Liver (tissue), 9 donors: ENCODE results near the gene KLHL30. TPM values are rescaled to one million over a fixed set of nuclear protein-coding genes. Genes with fewer than 3 reads are reported as not detected.

Experiments
- DNase-seq: peaks from one replicate; pipeline ENCODE4 v3.0.0-alpha.2; 2017; ENCODE audit warnings: low spot score
- H3K27ac ChIP-seq, 2 donors: one replicate each; pipeline ENCODE4 v1.7.0; 2013; ENCODE audit warnings: inconsistent platforms in 2 of 2, low read length in 2 of 2, control low read depth in 1 of 2, low read depth in 1 of 2, mild to moderate bottlenecking in 1 of 2
- H3K27me3 ChIP-seq, 4 donors: one replicate each; pipeline versions ENCODE4 v1.6.1 to v1.7.0; 2013; ENCODE audit warnings: low read length in 3 of 4, inconsistent platforms in 1 of 4, mild to moderate bottlenecking in 1 of 4, moderate library complexity in 1 of 4; ENCODE audit not compliant: control insufficient read depth in 4 of 4, insufficient read depth in 4 of 4
- H3K36me3 ChIP-seq, 4 donors: one replicate each; pipeline versions ENCODE4 v1.6.1 to v1.7.0; 2013; ENCODE audit warnings: low read length in 3 of 4, mild to moderate bottlenecking in 3 of 4, low read depth in 1 of 4, moderate library complexity in 1 of 4; ENCODE audit not compliant: control insufficient read depth in 4 of 4, insufficient read depth in 3 of 4
- H3K4me1 ChIP-seq, 4 donors: one replicate each; pipeline versions ENCODE4 v1.6.1 to v1.7.0; 2013; ENCODE audit warnings: low read length in 3 of 4, mild to moderate bottlenecking in 3 of 4, moderate library complexity in 1 of 4; ENCODE audit not compliant: control insufficient read depth in 4 of 4, insufficient read depth in 4 of 4
- H3K4me3 ChIP-seq, 3 donors: one replicate each; pipeline versions ENCODE4 v1.6.1 to v1.7.0; 2013; ENCODE audit warnings: low read length in 3 of 3, control low read depth in 1 of 3, low read depth in 1 of 3, mild to moderate bottlenecking in 1 of 3
- H3K9ac ChIP-seq, 2 donors: one replicate each; pipeline ENCODE4 v1.7.0; 2013; ENCODE audit warnings: low read length in 2 of 2, mild to moderate bottlenecking in 2 of 2, moderate library complexity in 2 of 2, control low read depth in 1 of 2, low read depth in 1 of 2
- H3K9me3 ChIP-seq, 4 donors: one replicate each; pipeline versions ENCODE4 v1.6.1 to v1.7.0; 2013; ENCODE audit warnings: low read length in 3 of 4; ENCODE audit not compliant: control insufficient read depth in 4 of 4
- CTCF ChIP-seq: fragments of 150-350 bp; IDR thresholded peaks from 2 replicates; pipeline ENCODE4 v1.5.1; 2017; ENCODE audit warnings: improper control_type of control experiment, low read depth, low read length; ENCODE audit not compliant: missing input control
- EGR1 ChIP-seq, 2 donors: IDR thresholded peaks; 2 replicates each; pipeline ENCODE4 v1.6.1; 2016 to 2018; ENCODE audit warnings: antibody characterized with exemption in 2 of 2, low read depth in 2 of 2
- FOXA1 ChIP-seq: IDR thresholded peaks from 2 replicates; pipeline ENCODE4 v1.6.1; 2016; ENCODE audit warnings: antibody characterized with exemption
- FOXA2 ChIP-seq: IDR thresholded peaks from 2 replicates; pipeline ENCODE4 v1.6.1; 2016; ENCODE audit warnings: antibody characterized with exemption
- GABPA ChIP-seq, 2 donors: IDR thresholded peaks in 1 of 2; conservative IDR thresholded peaks in 1 of 2; 2 replicates each; pipeline ENCODE4 v1.6.1; 2016; ENCODE audit warnings: antibody characterized with exemption in 2 of 2, mild to moderate bottlenecking in 1 of 2, moderate library complexity in 1 of 2
- HNF4A ChIP-seq, 2 donors: conservative IDR thresholded peaks; 2 replicates each; pipeline ENCODE4 v1.6.1; 2016; ENCODE audit warnings: antibody characterized with exemption in 2 of 2, mild to moderate bottlenecking in 2 of 2
- HNF4G ChIP-seq: IDR thresholded peaks from 2 replicates; pipeline ENCODE4 v1.6.1; 2016; ENCODE audit warnings: antibody characterized with exemption
- JUND ChIP-seq, 2 donors: IDR thresholded peaks; 2 replicates each; pipeline ENCODE4 v1.6.1; 2016; ENCODE audit warnings: antibody characterized with exemption in 2 of 2
- MAX ChIP-seq: IDR thresholded peaks from 2 replicates; pipeline ENCODE4 v1.6.1; 2016; ENCODE audit warnings: antibody characterized with exemption
- NR2F2 ChIP-seq: IDR thresholded peaks from 2 replicates; pipeline ENCODE4 v1.6.1; 2016; ENCODE audit warnings: antibody characterized with exemption
- RAD21 ChIP-seq, 2 donors: IDR thresholded peaks; 2 replicates each; pipeline ENCODE4 v1.6.1; 2016; ENCODE audit warnings: antibody characterized with exemption in 2 of 2, mild to moderate bottlenecking in 2 of 2
- RXRA ChIP-seq, 2 donors: IDR thresholded peaks; 2 replicates each; pipeline ENCODE4 v1.6.1; 2017 to 2018; ENCODE audit warnings: antibody characterized with exemption in 2 of 2, mild to moderate bottlenecking in 1 of 2
- SP1 ChIP-seq: IDR thresholded peaks from 2 replicates; pipeline ENCODE4 v1.6.1; 2018; ENCODE audit warnings: antibody characterized with exemption, mild to moderate bottlenecking
- TAF1 ChIP-seq: conservative IDR thresholded peaks from 2 replicates; pipeline ENCODE4 v1.6.1; 2016; ENCODE audit warnings: antibody characterized with exemption, mild to moderate bottlenecking
- YY1 ChIP-seq: IDR thresholded peaks from 2 replicates; pipeline ENCODE4 v1.6.1; 2016; ENCODE audit warnings: antibody characterized with exemption, mild to moderate bottlenecking
- ZBTB33 ChIP-seq: IDR thresholded peaks from 2 replicates; pipeline ENCODE4 v1.6.1; 2016; ENCODE audit warnings: antibody characterized with exemption
- WGBS: extraction: QIAGEN DNeasy Blood & Tissue Kit; methylation state at CpG from one replicate; pipeline ENCODE4 v1.1.7; 2013; 5-methylcytosine and 5-hydroxymethylcytosine counted together
- polyA plus RNA-seq, 2 donors: library from polyadenylated mRNA; stranded (reverse) in 1 of 2; unstranded in 1 of 2; fragments of 200-250 nt in 1 of 2; fragments of >200 nt in 1 of 2; fragmentation: Nextera tagmentation in 1 of 2; extraction: Ambion mirVana in 1 of 2; gene quantifications; one replicate each; pipeline versions ENCODE4 v1.2.1 to v1.2.3, GENCODE V29; 2013 to 2015
- total RNA-seq, 2 donors: library from RNA; depleted of rRNA; stranded (reverse); fragments of >200 nt; gene quantifications; one replicate each; pipeline ENCODE4 v1.2.3, GENCODE V29; 2014
- TF ChIP-seq, protein P1 (sequence below): IDR thresholded peaks from 2 replicates; pipeline ENCODE4 v1.6.1; 2016; ENCODE audit warnings: antibody characterized with exemption, mild to moderate bottlenecking
- TF ChIP-seq, protein P2 (sequence below): IDR thresholded peaks from 2 replicates; pipeline ENCODE4 v1.6.1; 2016; ENCODE audit warnings: antibody characterized with exemption
- donor health status: healthy.
- donor health status: healthy.
- donor health status: healthy.
- donor health status: healthy.
- donor health status: healthy.

The KLHL30 gene
- total and polyA plus RNA-seq, 4 donors: 0.05 to 0.08 TPM; not detected in 2

DNA sequence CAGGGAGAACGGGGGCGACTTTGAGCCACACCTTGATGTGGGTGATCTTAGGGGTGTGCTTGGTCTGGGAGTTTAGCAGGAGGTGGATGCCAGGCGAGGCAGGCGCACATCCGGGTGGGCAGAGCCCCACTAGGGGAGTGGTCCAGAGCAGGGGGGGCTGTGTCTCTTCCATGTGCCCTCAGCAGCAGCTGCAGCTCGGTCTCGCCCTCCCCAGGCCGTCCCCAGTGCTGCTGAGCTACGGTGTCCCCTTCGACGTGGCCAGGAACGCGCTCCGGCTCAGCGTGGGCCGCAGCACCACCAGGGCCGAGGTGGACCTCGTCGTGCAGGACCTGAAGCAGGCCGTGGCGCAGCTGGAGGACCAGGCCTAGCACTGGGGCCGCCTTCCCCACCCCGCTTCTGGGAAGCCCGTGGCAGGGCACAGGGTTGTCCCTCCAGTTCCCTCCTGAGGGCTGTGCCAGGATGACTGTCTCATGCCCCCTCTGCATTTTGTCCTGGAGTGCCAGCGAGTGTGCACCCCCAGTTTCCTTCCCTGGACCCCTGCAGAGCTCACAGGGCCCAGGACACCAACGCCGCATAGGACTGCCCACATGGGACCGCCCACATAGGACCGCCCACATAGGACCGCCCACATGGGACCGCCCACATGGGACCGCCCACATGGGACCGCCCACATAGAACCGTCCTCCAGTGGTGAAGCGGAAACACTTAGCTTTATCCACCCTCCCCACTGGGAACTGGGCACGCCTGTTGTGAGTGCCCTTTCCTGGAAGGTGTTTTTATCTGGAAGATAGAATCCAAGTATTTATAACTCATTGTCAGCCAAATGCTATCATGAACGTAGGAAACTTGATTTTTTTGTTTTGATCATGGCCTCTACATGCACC, 40.2 kb upstream of the KLHL30 start:
- Histone ChIP-seq H3K4me3 (no peak overlapping the region), H3K9ac (peak overlapping the region in 1 of 2 donors; percentile 22), H3K36me3 (peaks cover 0 to 6% (median 0%) of the 10 kb centered on the region in 4 donors), H3K4me1 (peaks cover 2 to 8% (median 5%) of the 10 kb centered on the region in 4 donors), H3K27ac (peak overlapping the region; percentile 44 to 75), H3K27me3 (no peaks in the 10 kb centered on the region), H3K9me3 (no peaks in the 10 kb centered on the region)
- DNase-seq: peak; percentile 91
- WGBS: 76% methylated on average over 37 of the region's 37 CpGs
- TF ChIP-seq, protein P1, sequence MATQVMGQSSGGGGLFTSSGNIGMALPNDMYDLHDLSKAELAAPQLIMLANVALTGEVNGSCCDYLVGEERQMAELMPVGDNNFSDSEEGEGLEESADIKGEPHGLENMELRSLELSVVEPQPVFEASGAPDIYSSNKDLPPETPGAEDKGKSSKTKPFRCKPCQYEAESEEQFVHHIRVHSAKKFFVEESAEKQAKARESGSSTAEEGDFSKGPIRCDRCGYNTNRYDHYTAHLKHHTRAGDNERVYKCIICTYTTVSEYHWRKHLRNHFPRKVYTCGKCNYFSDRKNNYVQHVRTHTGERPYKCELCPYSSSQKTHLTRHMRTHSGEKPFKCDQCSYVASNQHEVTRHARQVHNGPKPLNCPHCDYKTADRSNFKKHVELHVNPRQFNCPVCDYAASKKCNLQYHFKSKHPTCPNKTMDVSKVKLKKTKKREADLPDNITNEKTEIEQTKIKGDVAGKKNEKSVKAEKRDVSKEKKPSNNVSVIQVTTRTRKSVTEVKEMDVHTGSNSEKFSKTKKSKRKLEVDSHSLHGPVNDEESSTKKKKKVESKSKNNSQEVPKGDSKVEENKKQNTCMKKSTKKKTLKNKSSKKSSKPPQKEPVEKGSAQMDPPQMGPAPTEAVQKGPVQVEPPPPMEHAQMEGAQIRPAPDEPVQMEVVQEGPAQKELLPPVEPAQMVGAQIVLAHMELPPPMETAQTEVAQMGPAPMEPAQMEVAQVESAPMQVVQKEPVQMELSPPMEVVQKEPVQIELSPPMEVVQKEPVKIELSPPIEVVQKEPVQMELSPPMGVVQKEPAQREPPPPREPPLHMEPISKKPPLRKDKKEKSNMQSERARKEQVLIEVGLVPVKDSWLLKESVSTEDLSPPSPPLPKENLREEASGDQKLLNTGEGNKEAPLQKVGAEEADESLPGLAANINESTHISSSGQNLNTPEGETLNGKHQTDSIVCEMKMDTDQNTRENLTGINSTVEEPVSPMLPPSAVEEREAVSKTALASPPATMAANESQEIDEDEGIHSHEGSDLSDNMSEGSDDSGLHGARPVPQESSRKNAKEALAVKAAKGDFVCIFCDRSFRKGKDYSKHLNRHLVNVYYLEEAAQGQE: no peak
- TF ChIP-seq FOXA2: no peak

GRCh38 chr2:238098901-238099713, 39.4 kb upstream of the KLHL30 start:
- WGBS: 68% methylated on average over 17 of the region's 17 CpGs
- no peak for DNase-seq
- peaks cover 2 to 8% (median 5%) of the 10 kb centered on the region in 4 donors for H3K4me1 ChIP-seq
- no peaks in the 10 kb centered on the region for H3K9me3 ChIP-seq
- TF ChIP-seq HNF4A (conservative IDR thresholded peaks at IDR 0.05) (no peak), YY1 (no peak), ZBTB33 (no peak), NR2F2 (no peak), RXRA (IDR thresholded peaks at IDR 0.05) (no peak), TAF1 (no peak), RAD21 (IDR thresholded peaks at IDR 0.05) (no peak), FOXA1 (no peak), EGR1 (IDR thresholded peaks at IDR 0.05; ENCODE audit: low read depth in 2 of 2) (no peak), SP1 (no peak), CTCF (no peak), JUND (IDR thresholded peaks at IDR 0.05) (no peak), GABPA (IDR thresholded peaks at IDR 0.05 in 1 of 2, conservative IDR thresholded peaks at IDR 0.05 in 1 of 2) (no peak), MAX (no peak), FOXA2 (no peak), HNF4G (no peak)
- TF ChIP-seq, protein P1: no peak
- TF ChIP-seq, protein P2, sequence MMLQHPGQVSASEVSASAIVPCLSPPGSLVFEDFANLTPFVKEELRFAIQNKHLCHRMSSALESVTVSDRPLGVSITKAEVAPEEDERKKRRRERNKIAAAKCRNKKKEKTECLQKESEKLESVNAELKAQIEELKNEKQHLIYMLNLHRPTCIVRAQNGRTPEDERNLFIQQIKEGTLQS: no peak
- H3K9ac ChIP-seq: peak overlapping the region in 1 of 2 donors; percentile 22
- peaks cover 0 to 6% (median 0%) of the 10 kb centered on the region in 4 donors for H3K36me3 ChIP-seq
- no peak overlapping the region for H3K4me3 ChIP-seq
- H3K27ac ChIP-seq: peak overlapping the region; percentile 44 to 75
- no peaks in the 10 kb centered on the region for H3K27me3 ChIP-seq
